ENCODE results near the gene XRCC6. TPM values are rescaled to one million over a fixed set of nuclear protein-coding genes. Genes with fewer than 3 reads are reported as not detected.

XRCC6 gene
- total RNA-seq, 1 experiment from 2014 or later = 414 TPM

DNA sequence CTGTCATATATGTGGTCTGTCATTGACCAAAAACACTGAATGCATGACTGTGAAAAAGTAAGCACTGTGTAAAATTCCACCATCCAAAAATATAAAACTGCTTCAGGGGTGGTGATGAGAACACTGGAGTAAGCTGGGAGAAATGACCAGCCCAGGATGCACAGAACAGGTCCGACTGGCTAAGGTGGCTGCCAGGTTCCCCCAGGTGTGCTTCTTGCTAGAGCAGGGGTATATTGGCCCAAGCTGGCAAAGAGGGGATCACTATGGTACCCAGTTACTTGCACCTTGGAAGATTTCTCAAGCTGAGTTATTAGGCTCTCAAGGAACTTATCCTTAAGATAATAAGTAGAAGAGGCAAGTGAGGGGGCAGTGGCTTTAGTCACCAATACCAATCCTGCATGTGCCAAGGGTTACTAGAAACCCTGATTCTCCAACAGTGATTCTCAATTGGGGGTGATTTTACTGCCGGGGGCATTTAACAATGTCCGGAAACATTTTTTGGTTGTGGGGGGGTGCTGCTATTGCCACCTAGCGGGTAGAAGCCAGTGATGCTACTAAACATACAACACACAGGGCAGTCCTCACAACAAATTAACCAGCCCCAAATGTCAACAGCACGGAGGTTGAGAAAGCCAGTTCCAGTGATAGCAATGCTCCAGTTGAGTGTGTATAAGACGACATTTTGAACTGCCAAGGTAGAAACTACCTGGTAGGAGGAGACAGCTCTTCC is 51.9 kb downstream of the XRCC6 start:
- Histone ChIP-seq H3K27me3 (replicated peaks; ENCODE audit: control insufficient read depth, insufficient read depth, low read length) (no peaks in the 10 kb centered on the region), H3K4me1 (peaks cover 8% of the 10 kb centered on the region; the same call in 1 of the 2 replicates), H3K9me3 (no peaks in the 10 kb centered on the region), H3K36me3 (ENCODE audit: control insufficient read depth, insufficient read depth, low read length) (no peaks in the 10 kb centered on the region; the same call in none of the 2 replicates), H3K4me3 (ENCODE audit: low read depth, low read length) (no peak overlapping the region)
- no peak for DNase-seq
- H3K36me3 Mint-ChIP-seq (ENCODE audit: insufficient read depth, unreplicated experiment) = peaks cover 79% of the 10 kb centered on the region
- BruUV-seq (replicated peaks) = no TSS peak
- TF ChIP-seq, protein P1, sequence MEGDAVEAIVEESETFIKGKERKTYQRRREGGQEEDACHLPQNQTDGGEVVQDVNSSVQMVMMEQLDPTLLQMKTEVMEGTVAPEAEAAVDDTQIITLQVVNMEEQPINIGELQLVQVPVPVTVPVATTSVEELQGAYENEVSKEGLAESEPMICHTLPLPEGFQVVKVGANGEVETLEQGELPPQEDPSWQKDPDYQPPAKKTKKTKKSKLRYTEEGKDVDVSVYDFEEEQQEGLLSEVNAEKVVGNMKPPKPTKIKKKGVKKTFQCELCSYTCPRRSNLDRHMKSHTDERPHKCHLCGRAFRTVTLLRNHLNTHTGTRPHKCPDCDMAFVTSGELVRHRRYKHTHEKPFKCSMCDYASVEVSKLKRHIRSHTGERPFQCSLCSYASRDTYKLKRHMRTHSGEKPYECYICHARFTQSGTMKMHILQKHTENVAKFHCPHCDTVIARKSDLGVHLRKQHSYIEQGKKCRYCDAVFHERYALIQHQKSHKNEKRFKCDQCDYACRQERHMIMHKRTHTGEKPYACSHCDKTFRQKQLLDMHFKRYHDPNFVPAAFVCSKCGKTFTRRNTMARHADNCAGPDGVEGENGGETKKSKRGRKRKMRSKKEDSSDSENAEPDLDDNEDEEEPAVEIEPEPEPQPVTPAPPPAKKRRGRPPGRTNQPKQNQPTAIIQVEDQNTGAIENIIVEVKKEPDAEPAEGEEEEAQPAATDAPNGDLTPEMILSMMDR (IDR thresholded peaks at IDR 0.05; ENCODE audit: insufficient read depth in 1 of 2, low read depth in 1 of 2, low read length in 1 of 2, severe bottlenecking in 1 of 2, unreplicated experiment in 1 of 2) = no peak
- peak overlapping the region; percentile 44 for H3K27ac Mint-ChIP-seq (ENCODE audit: unreplicated experiment)
- peaks cover 6% of the 10 kb centered on the region for H3K4me1 Mint-ChIP-seq (ENCODE audit: low read depth, unreplicated experiment)
- no peak overlapping the region for H3K4me3 Mint-ChIP-seq (ENCODE audit: unreplicated experiment)
- no peaks in the 10 kb centered on the region for H3K27me3 Mint-ChIP-seq (ENCODE audit: insufficient read depth, unreplicated experiment)
- H3K9me3 Mint-ChIP-seq (ENCODE audit: unreplicated experiment) = no peaks in the 10 kb centered on the region
- ChIA-PET CTCF (interaction anchor here (0.6 to 0.9 kb wide), 2 partner anchors 24 to 254 kb away, joined by 3 read pairs; no protein-coding TSS in a partner anchor), POLR2A (no interaction called here)
- intact Hi-C loops (cut with micrococcal nuclease; ENCODE audit: unreplicated experiment) = no loop called here

DNA sequence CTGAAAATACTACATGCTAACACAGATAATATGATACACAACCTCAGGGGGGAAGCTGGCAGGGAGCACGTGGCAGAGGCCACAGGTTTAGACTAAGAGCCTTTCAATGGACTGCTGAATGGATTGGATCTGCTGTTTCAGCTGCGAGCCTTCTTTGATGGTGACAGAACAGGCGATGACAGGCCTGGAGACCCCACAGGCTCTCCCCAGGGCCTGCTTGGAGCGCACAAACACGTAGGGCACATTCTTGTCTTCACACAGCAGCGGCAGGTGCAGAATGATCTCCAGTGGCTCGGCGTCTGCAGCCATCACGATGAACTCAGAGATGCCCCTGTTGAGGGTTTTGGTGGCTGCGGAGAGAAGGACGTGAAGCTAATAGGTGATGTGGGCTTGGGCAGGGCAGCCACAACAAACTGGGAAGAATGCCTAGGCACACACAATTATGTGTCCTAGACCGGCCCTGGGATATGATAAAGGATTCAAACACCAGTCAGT is 53.8 kb downstream of the XRCC6 start:
- TF ChIP-seq, protein P1 (IDR thresholded peaks at IDR 0.05; ENCODE audit: insufficient read depth in 1 of 2, low read depth in 1 of 2, low read length in 1 of 2, severe bottlenecking in 1 of 2, unreplicated experiment in 1 of 2) = no peak

DNA sequence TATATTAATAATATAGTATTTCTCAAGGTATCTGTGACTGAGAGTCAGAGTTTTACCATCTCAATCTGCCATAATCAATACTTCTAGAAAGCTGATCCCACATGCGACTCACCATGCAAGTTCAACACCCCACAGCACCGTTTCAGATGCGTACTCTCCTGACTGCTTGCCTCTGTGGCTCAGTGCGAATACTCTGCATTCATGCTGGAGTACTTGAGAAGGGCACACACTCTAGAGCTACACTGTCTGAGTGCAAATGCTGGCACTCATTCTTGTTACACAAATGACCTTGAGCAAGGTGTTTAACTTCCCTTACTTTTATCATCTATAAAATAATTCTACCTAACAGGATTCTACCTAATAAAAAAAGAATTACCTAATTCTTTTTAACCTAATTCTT is 55.0 kb downstream of the XRCC6 start:
- no peaks in the 10 kb centered on the region for H3K4me1 Mint-ChIP-seq (ENCODE audit: low read depth, unreplicated experiment)
- no peak overlapping the region for H3K27ac Mint-ChIP-seq (ENCODE audit: unreplicated experiment)
- intact Hi-C loops (cut with micrococcal nuclease; ENCODE audit: unreplicated experiment) = no loop called here
- ChIA-PET POLR2A (no interaction called here), CTCF (no interaction called here)
- BruUV-seq (replicated peaks) = no TSS peak
- no peak for DNase-seq
- no peaks in the 10 kb centered on the region for H3K27me3 Mint-ChIP-seq (ENCODE audit: insufficient read depth, unreplicated experiment)
- Histone ChIP-seq H3K27me3 (replicated peaks; ENCODE audit: control insufficient read depth, insufficient read depth, low read length) (no peaks in the 10 kb centered on the region), H3K4me3 (ENCODE audit: low read depth, low read length) (no peak overlapping the region), H3K36me3 (ENCODE audit: control insufficient read depth, insufficient read depth, low read length) (no peaks in the 10 kb centered on the region; the same call in none of the 2 replicates), H3K9me3 (no peaks in the 10 kb centered on the region), H3K4me1 (peaks cover 8% of the 10 kb centered on the region; the same call in 1 of the 2 replicates)
- H3K9me3 Mint-ChIP-seq (ENCODE audit: unreplicated experiment) = no peaks in the 10 kb centered on the region
- peaks cover 80% of the 10 kb centered on the region for H3K36me3 Mint-ChIP-seq (ENCODE audit: insufficient read depth, unreplicated experiment)
- no peak overlapping the region for H3K4me3 Mint-ChIP-seq (ENCODE audit: unreplicated experiment)
- TF ChIP-seq, protein P1 (IDR thresholded peaks at IDR 0.05; ENCODE audit: insufficient read depth in 1 of 2, low read depth in 1 of 2, low read length in 1 of 2, severe bottlenecking in 1 of 2, unreplicated experiment in 1 of 2) = no peak

More for the DNA sequence above, 53.8 kb downstream of the XRCC6 start:
- BruUV-seq (replicated peaks) = no TSS peak
- H3K9me3 Mint-ChIP-seq (ENCODE audit: unreplicated experiment) = no peaks in the 10 kb centered on the region
- Histone ChIP-seq H3K36me3 (ENCODE audit: control insufficient read depth, insufficient read depth, low read length) (no peaks in the 10 kb centered on the region; the same call in none of the 2 replicates), H3K4me1 (peaks cover 8% of the 10 kb centered on the region; the same call in 1 of the 2 replicates), H3K27me3 (replicated peaks; ENCODE audit: control insufficient read depth, insufficient read depth, low read length) (no peaks in the 10 kb centered on the region), H3K4me3 (ENCODE audit: low read depth, low read length) (no peak overlapping the region), H3K9me3 (no peaks in the 10 kb centered on the region)
- intact Hi-C loops (cut with micrococcal nuclease; ENCODE audit: unreplicated experiment) = no loop called here
- H3K27me3 Mint-ChIP-seq (ENCODE audit: insufficient read depth, unreplicated experiment) = no peaks in the 10 kb centered on the region
- no peak overlapping the region for H3K27ac Mint-ChIP-seq (ENCODE audit: unreplicated experiment)
- H3K36me3 Mint-ChIP-seq (ENCODE audit: insufficient read depth, unreplicated experiment) = peaks cover 77% of the 10 kb centered on the region
- no peaks in the 10 kb centered on the region for H3K4me1 Mint-ChIP-seq (ENCODE audit: low read depth, unreplicated experiment)
- ChIA-PET CTCF (no interaction called here), POLR2A (no interaction called here)
- no peak overlapping the region for H3K4me3 Mint-ChIP-seq (ENCODE audit: unreplicated experiment)
- no peak for DNase-seq
